HG02610 (cell line): ENCODE measurements around the gene COPS2.
"Not testable (repeated sequence)": the region's sequence is repeated elsewhere in the genome, so short reads cannot be mapped to it uniquely, and the experiment has no call there.

Source experiments
- ATAC-seq: cut with Tn5 transposase; IDR thresholded peaks from one replicate; pipeline ENCODE4 v1.9.1; 2021; ENCODE audit warnings: mild to moderate bottlenecking, moderate library complexity; ENCODE audit not compliant: unreplicated experiment

COPS2 gene

GRCh38 chr15:49110158-49110944, 45.0 kb downstream of the COPS2 start:
- ATAC-seq: no peak

- ATAC-seq: no peak
These were observed 52.4 kb downstream of the COPS2 start for GRCh38 chr15:49103002-49103401.

- no peak for ATAC-seq
These were observed 53.9 kb downstream of the COPS2 start for GRCh38 chr15:49101536-49101935.

GRCh38 chr15:49096090-49096750, 59.2 kb downstream of the COPS2 start:
- no peak for ATAC-seq

- no peak for ATAC-seq
These were observed 60.5 kb downstream of the COPS2 start for GRCh38 chr15:49094923-49095322.

GRCh38 chr15:49093252-49094105, 61.9 kb downstream of the COPS2 start:
- ATAC-seq: no peak

- no peak for ATAC-seq
These were observed 66.4 kb downstream of the COPS2 start for GRCh38 chr15:49088996-49089395.

- no peak for ATAC-seq
These were observed 69.5 kb downstream of the COPS2 start for GRCh38 chr15:49085696-49086459.

- ATAC-seq: no peak
These were observed 71.2 kb downstream of the COPS2 start for GRCh38 chr15:49084285-49084570.

GRCh38 chr15:49083401-49084284, 71.8 kb downstream of the COPS2 start:
- no peak for ATAC-seq

- ATAC-seq: no peak
These were observed 72.4 kb downstream of the COPS2 start for GRCh38 chr15:49082960-49083359.

GRCh38 chr15:49079340-49080039, 75.9 kb downstream of the COPS2 start:
- no peak for ATAC-seq

- no peak for ATAC-seq
These were observed 79.5 kb downstream of the COPS2 start for GRCh38 chr15:49075881-49076280.

- not testable (repeated sequence) for ATAC-seq
These were observed 80.7 kb downstream of the COPS2 start for GRCh38 chr15:49074589-49075287.
